Neuronal stem cell (in vitro differentiated cells): ENCODE measurements around the gene CHAC2.

Experiments used
- DNase-seq: peaks from one replicate; pipeline ENCODE4 v3.0.0-alpha.2; 2013; ENCODE audit warnings: low spot score
- H2AFZ ChIP-seq: one replicate; pipeline ENCODE4 v1.6.1; 2013; ENCODE audit warnings: mild to moderate bottlenecking, low read length, inconsistent platforms
- H2AK5ac ChIP-seq: 2 replicates; pipeline ENCODE4 v1.6.1; 2013; ENCODE audit warnings: low read depth, mild to moderate bottlenecking, inconsistent platforms, low read length, moderate library complexity, mixed read lengths
- H2BK120ac ChIP-seq: 2 replicates; pipeline ENCODE4 v1.6.1; 2013; ENCODE audit warnings: low read depth, mild to moderate bottlenecking, inconsistent platforms, low read length, moderate library complexity, mixed read lengths
- H2BK12ac ChIP-seq: one replicate; pipeline ENCODE4 v1.6.1; 2013; ENCODE audit warnings: low read length, inconsistent platforms
- H2BK15ac ChIP-seq: 2 replicates; pipeline ENCODE4 v1.6.1; 2013; ENCODE audit warnings: mild to moderate bottlenecking, low read length, inconsistent platforms, mixed read lengths
- H2BK5ac ChIP-seq: one replicate; pipeline ENCODE4 v1.6.1; 2013; ENCODE audit warnings: inconsistent platforms, mild to moderate bottlenecking, low read length, moderate library complexity
- H3K14ac ChIP-seq: one replicate; pipeline ENCODE4 v1.6.1; 2013; ENCODE audit warnings: low read length, inconsistent platforms
- H3K18ac ChIP-seq: 2 replicates; pipeline ENCODE4 v1.6.1; 2013; ENCODE audit warnings: low read length, inconsistent platforms
- H3K23ac ChIP-seq: 2 replicates; pipeline ENCODE4 v1.6.1; 2013; ENCODE audit warnings: low read depth, mild to moderate bottlenecking, mixed read lengths, low read length, inconsistent platforms; ENCODE audit not compliant: poor library complexity
- H3K27ac ChIP-seq: replicated peaks from 3 replicates; pipeline ENCODE4 v1.5.1; 2013; ENCODE audit warnings: low read length, inconsistent platforms
- H3K27me3 ChIP-seq, 3 experiments: 2 replicates each; pipeline ENCODE4 v1.6.1; 2013; ENCODE audit warnings: low read length in 3 of 3, mild to moderate bottlenecking in 2 of 3, inconsistent platforms in 1 of 3, low read depth in 1 of 3, mixed read lengths in 1 of 3, moderate library complexity in 1 of 3; ENCODE audit not compliant: control insufficient read depth in 3 of 3, insufficient read depth in 3 of 3
- H3K36me3 ChIP-seq, 2 donors: replicated peaks in 1 of 2; 2 replicates each; pipeline ENCODE4 v1.6.1; 2013; ENCODE audit warnings: low read length in 2 of 2; ENCODE audit not compliant: control insufficient read depth in 2 of 2, insufficient read depth in 2 of 2
- H3K4ac ChIP-seq: 2 replicates; pipeline ENCODE4 v1.6.1; 2013; ENCODE audit warnings: inconsistent platforms, mild to moderate bottlenecking, low read length, moderate library complexity
- H3K4me1 ChIP-seq, 2 donors: 1 replicate in 1 of 2; 2 replicates in 1 of 2; pipeline ENCODE4 v1.6.1; 2013; ENCODE audit warnings: low read length in 2 of 2, low read depth in 1 of 2; ENCODE audit not compliant: control insufficient read depth in 2 of 2, insufficient read depth in 1 of 2
- H3K4me2 ChIP-seq: one replicate; pipeline ENCODE4 v1.6.1; 2013; ENCODE audit warnings: mild to moderate bottlenecking, low read length, inconsistent platforms; ENCODE audit not compliant: insufficient read depth, poor library complexity, severe bottlenecking
- H3K4me3 ChIP-seq, 2 donors: 2 replicates each; pipeline ENCODE4 v1.5.1; 2013; ENCODE audit warnings: low read length in 2 of 2, mild to moderate bottlenecking in 2 of 2, inconsistent platforms in 1 of 2, moderate library complexity in 1 of 2
- H3K79me1 ChIP-seq: one replicate; pipeline ENCODE4 v1.6.1; 2013; ENCODE audit warnings: low read depth, mild to moderate bottlenecking, inconsistent platforms, low read length, moderate library complexity
- H3K9ac ChIP-seq: one replicate; pipeline ENCODE4 v1.6.1; 2013; ENCODE audit warnings: mild to moderate bottlenecking, low read depth, low read length, inconsistent platforms; ENCODE audit not compliant: poor library complexity
- H3K9me3 ChIP-seq, 2 donors: replicated peaks in 1 of 2; 2 replicates each; pipeline versions ENCODE3 to v1.6.1; 2013; ENCODE audit warnings: low read length in 2 of 2, mild to moderate bottlenecking in 2 of 2, inconsistent platforms in 1 of 2, low read depth in 1 of 2, mixed read lengths in 1 of 2, moderate library complexity in 1 of 2; ENCODE audit not compliant: control insufficient read depth in 2 of 2, insufficient read depth in 1 of 2
- H4K8ac ChIP-seq: one replicate; pipeline ENCODE4 v1.6.1; 2013; ENCODE audit warnings: low read depth, mild to moderate bottlenecking, inconsistent platforms, low read length, moderate library complexity
- H4K91ac ChIP-seq: one replicate; pipeline ENCODE4 v1.6.1; 2013; ENCODE audit warnings: low read length, low read depth, mild to moderate bottlenecking, inconsistent platforms; ENCODE audit not compliant: poor library complexity
- WGBS, 2 donors: extraction: QIAGEN DNeasy Blood & Tissue Kit; methylation state at CpG; one replicate each; pipeline ENCODE4 v1.1.7; 2013; ENCODE audit warnings: missing lambda C conversion rate in 2 of 2, mixed read lengths in 1 of 2; ENCODE audit not compliant: insufficient read length in 2 of 2, insufficient replicate concordance in 1 of 2; ENCODE audit errors: extremely low coverage in 2 of 2; 5-methylcytosine and 5-hydroxymethylcytosine counted together

CHAC2 gene

DNA sequence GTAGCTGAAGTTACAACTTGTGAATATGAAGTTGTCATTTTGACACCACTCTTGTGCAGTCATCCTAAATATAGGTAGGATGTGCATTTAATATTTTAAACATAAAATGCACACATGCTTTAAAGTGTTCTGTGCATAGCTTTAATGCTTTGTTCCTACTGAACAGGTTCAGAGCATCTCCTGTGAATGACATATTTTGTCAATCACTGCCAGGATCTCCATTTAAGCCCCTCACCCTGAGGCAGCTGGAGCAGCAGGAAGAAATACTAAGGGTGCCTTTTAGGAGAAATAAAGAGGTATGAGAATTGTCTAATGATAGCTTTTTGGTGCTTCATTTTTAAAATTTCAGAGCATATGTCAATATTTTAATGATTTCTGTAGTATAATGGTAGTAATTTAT, 33.9 kb downstream of the CHAC2 start:
- Histone ChIP-seq H3K18ac (no peak overlapping the region), H4K8ac (no peak overlapping the region), H4K91ac (no peak overlapping the region), H3K23ac (no peak overlapping the region), H3K9ac (no peak overlapping the region), H3K14ac (no peak overlapping the region), H3K4me1 (no peaks in the 10 kb centered on the region), H2AFZ (no peak overlapping the region), H3K4me3 (no peak overlapping the region), H3K4me2 (no peak overlapping the region), H3K9me3 (no peaks in the 10 kb centered on the region), H2BK15ac (no peak overlapping the region), H3K27ac (no peak overlapping the region), H3K36me3 (peaks cover 5 to 96% of the 10 kb centered on the region in 2 donors), H2BK12ac (no peak overlapping the region), H2AK5ac (no peak overlapping the region), H2BK5ac (no peak overlapping the region), H3K4ac (no peak overlapping the region), H3K27me3 (no peaks in the 10 kb centered on the region), H2BK120ac (no peak overlapping the region), H3K79me1 (no peaks in the 10 kb centered on the region)
- no peak for DNase-seq

DNA sequence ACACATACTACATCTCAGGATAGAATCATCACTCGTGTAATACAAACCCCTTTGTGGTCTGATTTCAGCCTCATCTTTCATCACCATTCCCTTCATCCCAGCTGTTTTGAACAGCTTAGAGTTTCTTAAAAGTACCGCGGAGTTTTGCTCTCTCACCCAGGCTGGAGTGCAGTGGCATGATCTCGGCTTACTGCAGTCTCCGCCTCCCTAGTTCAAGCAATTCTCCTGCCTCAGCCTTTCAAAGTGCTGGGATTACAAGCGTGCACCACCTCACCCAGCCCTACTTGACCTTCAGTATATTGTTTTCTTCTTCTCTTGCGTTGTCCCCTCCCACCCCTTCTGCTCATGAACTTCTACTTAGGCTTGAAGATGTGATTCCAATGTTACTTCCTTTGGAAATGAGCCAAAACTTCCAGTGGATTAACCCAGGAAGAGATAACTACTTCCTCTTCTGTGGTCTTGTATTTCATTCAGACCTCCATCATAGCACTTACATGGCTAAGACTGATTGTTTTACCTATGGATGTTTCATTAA, 35.1 kb downstream of the CHAC2 start:
- Histone ChIP-seq H3K14ac (no peak overlapping the region), H3K27ac (no peak overlapping the region), H3K9ac (no peak overlapping the region), H3K79me1 (no peaks in the 10 kb centered on the region), H3K4me3 (no peak overlapping the region), H2BK12ac (no peak overlapping the region), H3K4ac (no peak overlapping the region), H2BK15ac (no peak overlapping the region), H3K36me3 (peaks cover 5 to 96% of the 10 kb centered on the region in 2 donors), H3K27me3 (no peaks in the 10 kb centered on the region), H2AK5ac (no peak overlapping the region), H3K4me2 (no peak overlapping the region), H2BK5ac (no peak overlapping the region), H4K91ac (no peak overlapping the region), H3K9me3 (no peaks in the 10 kb centered on the region), H3K18ac (no peak overlapping the region), H4K8ac (no peak overlapping the region), H3K23ac (no peak overlapping the region), H2AFZ (no peak overlapping the region), H2BK120ac (no peak overlapping the region), H3K4me1 (no peaks in the 10 kb centered on the region)
- DNase-seq, result no peak
- WGBS, 2 donors, result no CpG with 5 or more reads among the region's 7 CpGs

DNA sequence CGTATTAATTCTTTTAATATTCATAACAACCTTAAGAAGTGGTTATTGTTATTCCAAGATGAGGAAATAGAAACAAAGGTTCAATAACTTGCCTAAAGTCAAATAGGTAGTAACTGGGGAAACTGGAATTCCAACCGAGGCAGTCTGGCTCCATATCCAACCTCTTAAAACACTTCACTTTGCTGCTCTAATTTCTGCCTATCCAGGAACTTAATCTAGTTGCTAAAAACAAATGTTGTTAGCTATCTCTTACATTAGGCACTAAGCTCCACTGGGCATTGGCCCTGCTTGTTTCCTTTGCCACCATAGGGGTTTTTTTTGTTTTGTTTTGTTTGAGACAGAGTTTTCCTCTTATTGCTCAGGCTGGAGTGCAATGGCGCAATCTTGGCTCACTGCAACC, 44.0 kb downstream of the CHAC2 start:
- H3K4me1 ChIP-seq, result no peaks in the 10 kb centered on the region
- H3K18ac ChIP-seq, result no peak overlapping the region
- peaks cover 2 to 96% of the 10 kb centered on the region in 2 donors for H3K36me3 ChIP-seq
- H2BK12ac ChIP-seq, result no peak overlapping the region
- no peak overlapping the region for H3K4me2 ChIP-seq
- H2AFZ ChIP-seq, result no peak overlapping the region
- no peak overlapping the region for H4K8ac ChIP-seq
- H3K27me3 ChIP-seq, result no peaks in the 10 kb centered on the region
- no peak overlapping the region for H2AK5ac ChIP-seq
- H3K4me3 ChIP-seq, result no peak overlapping the region
- H3K9me3 ChIP-seq, result no peaks in the 10 kb centered on the region
- H3K4ac ChIP-seq, result no peak overlapping the region
- H3K27ac ChIP-seq, result no peak overlapping the region
- H3K79me1 ChIP-seq, result no peaks in the 10 kb centered on the region
- no peak overlapping the region for H2BK5ac ChIP-seq
- no peak overlapping the region for H4K91ac ChIP-seq
- H3K23ac ChIP-seq, result no peak overlapping the region
- H3K9ac ChIP-seq, result no peak overlapping the region
- H2BK15ac ChIP-seq, result no peak overlapping the region
- H3K14ac ChIP-seq, result no peak overlapping the region
- DNase-seq, result no peak
- H2BK120ac ChIP-seq, result no peak overlapping the region
- no CpG with 5 or more reads among the region's 3 CpGs for WGBS, 2 donors

DNA sequence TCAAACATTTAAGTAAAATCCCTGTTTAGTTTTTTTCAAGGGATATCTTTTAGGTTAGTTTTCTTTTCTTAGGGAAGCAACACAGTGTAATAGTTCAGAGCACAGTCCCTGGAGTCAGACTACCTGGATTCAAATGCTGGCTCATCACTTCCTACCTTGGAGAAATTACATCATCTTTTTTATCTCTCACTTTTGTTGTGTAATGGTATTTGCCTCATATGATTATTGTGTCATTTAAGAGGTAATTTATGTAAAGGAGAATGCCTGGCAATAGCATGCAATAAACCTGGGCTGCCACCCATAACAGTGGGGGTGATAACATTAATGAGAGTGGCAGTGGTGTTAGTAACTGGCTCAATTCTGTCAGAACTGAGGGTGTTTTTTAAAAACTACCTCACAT, 45.5 kb downstream of the CHAC2 start:
- Histone ChIP-seq H3K27ac (no peak overlapping the region), H3K14ac (no peak overlapping the region), H3K36me3 (peaks cover 2 to 96% of the 10 kb centered on the region in 2 donors)

More for the DNA sequence above, 45.5 kb downstream of the CHAC2 start:
- H3K18ac ChIP-seq, result no peak overlapping the region
- H4K8ac ChIP-seq, result no peak overlapping the region
- H2AFZ ChIP-seq, result no peak overlapping the region
- no peaks in the 10 kb centered on the region for H3K4me1 ChIP-seq
- H3K4me3 ChIP-seq, result no peak overlapping the region
- no peak overlapping the region for H3K4me2 ChIP-seq
- H3K4ac ChIP-seq, result no peak overlapping the region
- H3K9me3 ChIP-seq, result no peaks in the 10 kb centered on the region
- H3K79me1 ChIP-seq, result no peaks in the 10 kb centered on the region
- H2BK5ac ChIP-seq, result no peak overlapping the region
- H2AK5ac ChIP-seq, result no peak overlapping the region
- H3K9ac ChIP-seq, result no peak overlapping the region
- H3K27me3 ChIP-seq, result no peaks in the 10 kb centered on the region
- no peak overlapping the region for H2BK120ac ChIP-seq
- H3K23ac ChIP-seq, result no peak overlapping the region
- no peak overlapping the region for H2BK12ac ChIP-seq
- no peak for DNase-seq
- H2BK15ac ChIP-seq, result no peak overlapping the region
- H4K91ac ChIP-seq, result no peak overlapping the region
